Lower lobe of right lung (tissue), 2 donors: ENCODE results near the gene NNT. TPM values are rescaled to one million over a fixed set of nuclear protein-coding genes. Genes with fewer than 3 reads are reported as not detected.
A peak's percentile ranks its signal among the peaks of the same experiment; 100 is the strongest.

ENCODE experiments used
- ATAC-seq, 2 donors: fragments of 200-7000 bp; cut with Tn5 transposase; one replicate each; pipeline ENCODE4 v1.9.1; 2020 to 2022; ENCODE audit warnings: mild to moderate bottlenecking in 2 of 2, moderate library complexity in 2 of 2
- DNase-seq: peaks from one replicate; pipeline ENCODE4 v3.0.0-alpha.2; 2020
- H3K27ac ChIP-seq: fragments of 200-600 bp; one replicate; pipeline ENCODE4 v1.8.0; 2022
- H3K27me3 ChIP-seq: fragments of 200-600 bp; one replicate; pipeline ENCODE4 v1.8.0; 2022; ENCODE audit warnings: low read depth
- H3K36me3 ChIP-seq: fragments of 200-600 bp; one replicate; pipeline ENCODE4 v1.8.0; 2022; ENCODE audit warnings: mild to moderate bottlenecking
- H3K4me1 ChIP-seq: fragments of 200-600 bp; one replicate; pipeline ENCODE4 v1.8.0; 2022
- H3K4me3 ChIP-seq: fragments of 200-600 bp; one replicate; pipeline ENCODE4 v1.8.0; 2022; ENCODE audit warnings: mild to moderate bottlenecking
- H3K9me3 ChIP-seq: fragments of 200-600 bp; one replicate; pipeline ENCODE4 v1.8.0; 2022
- CTCF ChIP-seq: fragments of 200-600 bp; IDR thresholded peaks from one replicate; pipeline ENCODE4 v1.8.0; 2022; ENCODE audit warnings: antibody characterized with exemption, mild to moderate bottlenecking
- intact Hi-C: fragments of 100-400 bp; cut with DNase I; formaldehyde crosslinking; loops from one replicate; pipeline ENCODE4 v1.11.0; 2022
- total RNA-seq: library from RNA; stranded (reverse); fragmentation: NEBNext Ultra II Directional; extraction: Animal tissue kit (Norgen Biotek cat#: 25700); gene quantifications from one replicate; pipeline ENCODE4 v1.2.1, GENCODE V29; 2021
- donor health status: DM: no; HTN: yes; CAD: no; lungs with severe emphysema.

The NNT gene
- total RNA-seq, 1 donor from 2014 or later, result 70.9 TPM

GRCh38 chr5:43601454-43602260 lies 1.3 kb upstream of the NNT start:
- Histone ChIP-seq H3K27me3 (no peaks in the 10 kb centered on the region), H3K4me1 (peaks cover 29% of the 10 kb centered on the region), H3K4me3 (peak overlapping the region; percentile 85), H3K27ac (peak overlapping the region; percentile 86), H3K9me3 (no peaks in the 10 kb centered on the region), H3K36me3 (no peaks in the 10 kb centered on the region)
- TF ChIP-seq CTCF, result no peak
- ATAC-seq (no peak), DNase-seq (no peak)
- intact Hi-C loops, result no loop called here

GRCh38 chr5:43603344-43604217 lies 601 bp downstream of the NNT start:
- Histone ChIP-seq H3K4me1 (peaks cover 29% of the 10 kb centered on the region), H3K27me3 (no peaks in the 10 kb centered on the region), H3K4me3 (peak overlapping the region; percentile 85), H3K27ac (peak overlapping the region; percentile 86), H3K36me3 (no peaks in the 10 kb centered on the region), H3K9me3 (no peaks in the 10 kb centered on the region)
- no peak for TF ChIP-seq CTCF
- intact Hi-C loops, result no loop called here
- ATAC-seq, result peak; percentile 86 to 87
- peak; percentile 80 for DNase-seq

GRCh38 chr5:43604699-43605098 lies 1.7 kb downstream of the NNT start:
- H3K36me3 ChIP-seq, result peaks cover 7% of the 10 kb centered on the region
- H3K4me1 ChIP-seq, result peaks cover 29% of the 10 kb centered on the region
- no peaks in the 10 kb centered on the region for H3K9me3 ChIP-seq
- DNase-seq (no peak), ATAC-seq (no peak)
- H3K27ac ChIP-seq, result no peak overlapping the region
- no peaks in the 10 kb centered on the region for H3K27me3 ChIP-seq
- intact Hi-C loops, result no loop called here
- H3K4me3 ChIP-seq, result no peak overlapping the region
- no peak for TF ChIP-seq CTCF

- no peak for DNase-seq
- ATAC-seq, result no peak
- Histone ChIP-seq H3K27me3 (no peaks in the 10 kb centered on the region), H3K27ac (no peak overlapping the region), H3K4me1 (peaks cover 22% of the 10 kb centered on the region), H3K9me3 (no peaks in the 10 kb centered on the region), H3K4me3 (no peak overlapping the region), H3K36me3 (peaks cover 23% of the 10 kb centered on the region)
- no peak for TF ChIP-seq CTCF
- intact Hi-C loops, result no loop called here
These were observed 3.4 kb downstream of the NNT start for GRCh38 chr5:43606351-43606750.

GRCh38 chr5:43608406-43608805 lies 5.4 kb downstream of the NNT start:
- DNase-seq (no peak), ATAC-seq (no peak)
- Histone ChIP-seq H3K9me3 (no peaks in the 10 kb centered on the region), H3K4me1 (peaks cover 12% of the 10 kb centered on the region), H3K27ac (no peak overlapping the region), H3K4me3 (no peak overlapping the region), H3K27me3 (no peaks in the 10 kb centered on the region), H3K36me3 (peaks cover 43% of the 10 kb centered on the region)
- no peak for TF ChIP-seq CTCF
- intact Hi-C loops, result no loop called here
